ENCODE measurements around the gene SLC39A11. TPM values are rescaled to one million over a fixed set of nuclear protein-coding genes. Genes with fewer than 3 reads are reported as not detected.
"Not testable (repeated sequence)": the region's sequence is repeated elsewhere in the genome, so short reads cannot be mapped to it uniquely, and the experiment has no call there.

Gene SLC39A11
- total RNA-seq, 1 donor from 2014 or later: 8.2 TPM

GRCh38 chr17:73083432-73083831, 9.1 kb downstream of the SLC39A11 start:
- FAIRE-seq (no peak), DNase-seq (ENCODE audit: low spot score in 2 of 2) (no peak)

GRCh38 chr17:73074566-73074965, 17.9 kb downstream of the SLC39A11 start:
- no peak for FAIRE-seq
- DNase-seq (ENCODE audit: low spot score in 2 of 2): no peak

- DNase-seq (ENCODE audit: low spot score in 2 of 2): no peak
- no peak for FAIRE-seq
Measured at GRCh38 chr17:73072219-73072962, 20.1 kb downstream of the SLC39A11 start.

- no peak for FAIRE-seq
- DNase-seq (ENCODE audit: low spot score in 2 of 2): no peak
Measured at GRCh38 chr17:73071066-73071999, 21.2 kb downstream of the SLC39A11 start.

GRCh38 chr17:73069841-73070240, 22.6 kb downstream of the SLC39A11 start:
- DNase-seq (ENCODE audit: low spot score in 2 of 2) (no peak), FAIRE-seq (no peak)

GRCh38 chr17:73069164-73069770, 23.2 kb downstream of the SLC39A11 start:
- DNase-seq (ENCODE audit: low spot score in 2 of 2): no peak
- no peak for FAIRE-seq

- FAIRE-seq (no peak), DNase-seq (ENCODE audit: low spot score in 2 of 2) (no peak)
Measured at GRCh38 chr17:73068322-73069153, 23.9 kb downstream of the SLC39A11 start.

- not testable (repeated sequence) for FAIRE-seq; DNase-seq (ENCODE audit: low spot score in 2 of 2)
Measured at GRCh38 chr17:73067699-73068098, 24.8 kb downstream of the SLC39A11 start.

- DNase-seq (ENCODE audit: low spot score in 2 of 2) (no peak), FAIRE-seq (no peak)
Measured at GRCh38 chr17:73067075-73067474, 25.4 kb downstream of the SLC39A11 start.

- no peak for FAIRE-seq
- no peak for DNase-seq (ENCODE audit: low spot score in 2 of 2)
Measured at GRCh38 chr17:73066148-73066884, 26.2 kb downstream of the SLC39A11 start.

- no peak for DNase-seq (ENCODE audit: low spot score in 2 of 2)
- no peak for FAIRE-seq
Measured at GRCh38 chr17:73065376-73065775, 27.1 kb downstream of the SLC39A11 start.

- FAIRE-seq (no peak), DNase-seq (ENCODE audit: low spot score in 2 of 2) (no peak)
Measured at GRCh38 chr17:73064084-73064938, 28.2 kb downstream of the SLC39A11 start.

GRCh38 chr17:73062726-73063125, 29.8 kb downstream of the SLC39A11 start:
- no peak for FAIRE-seq
- no peak for DNase-seq (ENCODE audit: low spot score in 2 of 2)

GRCh38 chr17:73061161-73061560, 31.3 kb downstream of the SLC39A11 start:
- FAIRE-seq (no peak), DNase-seq (ENCODE audit: low spot score in 2 of 2) (no peak)

- DNase-seq (ENCODE audit: low spot score in 2 of 2) (no peak), FAIRE-seq (no peak)
Measured at GRCh38 chr17:73060721-73061120, 31.8 kb downstream of the SLC39A11 start.

GRCh38 chr17:73059713-73060112, 32.8 kb downstream of the SLC39A11 start:
- not testable (repeated sequence) for FAIRE-seq

GRCh38 chr17:73058022-73058421, 34.5 kb downstream of the SLC39A11 start:
- FAIRE-seq (no peak), DNase-seq (ENCODE audit: low spot score in 2 of 2) (no peak)

More at GRCh38 chr17:73059713-73060112, 32.8 kb downstream of the SLC39A11 start:
- not testable (repeated sequence) for DNase-seq (ENCODE audit: low spot score in 2 of 2)

- DNase-seq (ENCODE audit: low spot score in 2 of 2) (no peak), FAIRE-seq (no peak)
Measured at GRCh38 chr17:73057196-73057595, 35.3 kb downstream of the SLC39A11 start.
